ENCODE data around the gene TECRL. TPM values are rescaled to one million over a fixed set of nuclear protein-coding genes. Genes with fewer than 3 reads are reported as not detected.

The TECRL gene
- total and polyA plus RNA-seq, 10 donors: 0.06 TPM; not detected in 9

- Histone ChIP-seq H3K4me3 (no peak overlapping the region), H3K27ac (no peak overlapping the region), H3K4me1 (no peaks in the 10 kb centered on the region), H3K36me3 (no peaks in the 10 kb centered on the region), H3K27me3 (replicated peaks in 1 of 7) (no peaks in the 10 kb centered on the region), H3K9me3 (no peaks in the 10 kb centered on the region)
- WGBS, 5 donors: 67 to 85% (median 70%) methylated on average over 1 of the region's 1 CpG
- intact Hi-C loops (cut with DNase I; ENCODE audit: low total_unique reads): no loop called here
- no peak for TF ChIP-seq CTCF (IDR thresholded peaks at IDR 0.05 in 8 of 11, conservative IDR thresholded peaks at IDR 0.05 in 3 of 11)
- no peak for DNase-seq
These were observed 2.2 kb downstream of the TECRL start for GRCh38 chr4:64407000-64407399.

- TF ChIP-seq POLR2AphosphoS5 (IDR thresholded peaks at IDR 0.05) (no peak), POLR2A (IDR thresholded peaks at IDR 0.05) (no peak), CTCF (IDR thresholded peaks at IDR 0.05 in 8 of 11, conservative IDR thresholded peaks at IDR 0.05 in 3 of 11) (no peak)
- no peak for DNase-seq
- Histone ChIP-seq H3K27ac (no peak overlapping the region), H3K36me3 (no peaks in the 10 kb centered on the region), H3K27me3 (replicated peaks in 1 of 7) (no peaks in the 10 kb centered on the region), H3K4me3 (no peak overlapping the region), H3K9me3 (no peaks in the 10 kb centered on the region), H3K4me1 (no peaks in the 10 kb centered on the region)
- intact Hi-C loops (cut with DNase I; ENCODE audit: low total_unique reads): no loop called here
- 69 to 77% (median 76%) methylated on average over 11 of the region's 11 CpGs for WGBS, 5 donors
These were observed 3.5 kb downstream of the TECRL start for GRCh38 chr4:64405761-64406160.

- no peaks in the 10 kb centered on the region for H3K4me1 ChIP-seq
- DNase-seq: no peak
- 21 to 36% (median 29%) methylated on average over 2 of the region's 2 CpGs for WGBS, 5 donors
- no peaks in the 10 kb centered on the region for H3K36me3 ChIP-seq
- no peak overlapping the region for H3K4me3 ChIP-seq
- peaks cover 0 to 13% (median 0%) of the 10 kb centered on the region in 8 donors for H3K9me3 ChIP-seq
- TF ChIP-seq CTCF (IDR thresholded peaks at IDR 0.05 in 8 of 11, conservative IDR thresholded peaks at IDR 0.05 in 3 of 11) (no peak), POLR2AphosphoS5 (IDR thresholded peaks at IDR 0.05) (no peak), POLR2A (IDR thresholded peaks at IDR 0.05) (no peak)
- H3K27ac ChIP-seq: no peak overlapping the region
- H3K27me3 ChIP-seq (replicated peaks in 1 of 7): no peaks in the 10 kb centered on the region
- intact Hi-C loops (cut with DNase I; ENCODE audit: low total_unique reads): no loop called here
These were observed 6.6 kb downstream of the TECRL start for GRCh38 chr4:64402684-64403083.

GRCh38 chr4:64399313-64400109 is 9.7 kb downstream of the TECRL start:
- Histone ChIP-seq H3K27me3 (replicated peaks in 1 of 7) (no peaks in the 10 kb centered on the region), H3K36me3 (no peaks in the 10 kb centered on the region), H3K27ac (no peak overlapping the region), H3K4me3 (no peak overlapping the region), H3K4me1 (no peaks in the 10 kb centered on the region), H3K9me3 (peaks cover 0 to 13% (median 0%) of the 10 kb centered on the region in 8 donors)
- 78 to 90% (median 85%) methylated on average over 5 of the region's 5 CpGs for WGBS, 5 donors
- intact Hi-C loops (cut with DNase I; ENCODE audit: low total_unique reads): no loop called here
- DNase-seq: no peak
- TF ChIP-seq POLR2A (IDR thresholded peaks at IDR 0.05): no peak

All from spleen (tissue), 11 donors.